NK-92 (cell line): ENCODE data around the gene THBS2.

Experiments used
- DNase-seq: peaks from one replicate; lab custom pipeline; 2025; ENCODE audit not compliant: unreplicated experiment; lab: John Stamatoyannopoulos, UW

The THBS2 gene

DNA sequence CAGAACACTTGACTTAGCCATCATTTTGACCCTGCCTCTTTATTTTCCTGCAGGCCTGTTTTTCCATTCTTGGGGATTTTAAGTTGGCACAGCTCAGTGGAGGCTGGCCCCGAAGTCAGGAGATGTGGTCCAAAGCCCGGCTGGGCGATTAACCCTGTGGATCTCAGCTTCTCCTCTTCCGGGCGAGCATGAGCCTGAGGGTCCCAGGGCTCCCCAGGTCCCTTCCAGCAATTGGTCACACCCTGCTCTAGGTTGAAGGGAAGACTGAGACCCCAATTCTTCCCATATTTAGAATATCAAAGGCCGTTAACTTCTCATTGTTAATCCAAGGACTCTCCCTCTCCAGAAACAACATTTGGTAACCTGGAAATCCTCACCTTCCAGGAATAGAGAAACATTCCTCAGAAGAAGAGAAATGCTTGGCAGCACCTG, 2.3 kb downstream of the THBS2 start:
- DNase-seq = no peak

DNA sequence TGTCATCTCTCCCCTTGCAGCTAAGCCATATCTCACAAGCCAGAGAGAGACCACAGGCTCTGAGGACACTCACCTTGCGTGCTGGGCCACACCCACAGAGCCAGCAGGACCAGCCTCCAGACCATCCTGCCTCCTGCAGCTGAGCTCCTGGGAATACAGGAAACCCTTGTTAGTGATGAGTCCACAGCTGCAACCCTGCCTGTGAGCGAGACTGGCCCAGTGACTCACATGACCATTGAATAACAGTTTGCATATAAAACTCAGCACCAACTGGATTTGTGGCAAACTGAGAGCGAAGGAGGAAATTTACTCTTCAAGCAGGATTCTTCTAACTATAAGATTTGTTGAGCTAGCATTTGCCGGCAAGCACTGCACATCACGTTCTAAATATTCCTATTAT, 3.0 kb downstream of the THBS2 start:
- no peak for DNase-seq

DNA sequence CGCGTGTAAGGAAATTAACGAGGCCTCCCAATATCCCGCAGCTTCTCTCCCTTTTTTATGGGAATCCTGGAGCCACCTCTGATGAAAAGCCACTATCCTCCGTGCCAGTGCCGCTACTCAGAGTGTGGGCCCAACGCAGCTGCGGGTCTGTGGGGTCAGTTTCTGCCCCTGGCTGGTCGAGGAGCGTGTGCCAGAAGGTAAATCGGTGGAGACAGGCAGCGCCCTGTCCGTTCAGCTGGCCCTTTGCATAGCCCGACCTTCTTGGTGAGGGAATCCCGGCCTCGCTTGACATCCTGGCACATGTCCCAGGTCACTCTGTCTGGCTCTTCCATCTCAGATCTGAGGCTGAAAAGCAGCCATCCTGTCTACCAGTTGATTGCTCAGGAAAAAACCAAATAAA, 4.6 kb downstream of the THBS2 start:
- no peak for DNase-seq

DNA sequence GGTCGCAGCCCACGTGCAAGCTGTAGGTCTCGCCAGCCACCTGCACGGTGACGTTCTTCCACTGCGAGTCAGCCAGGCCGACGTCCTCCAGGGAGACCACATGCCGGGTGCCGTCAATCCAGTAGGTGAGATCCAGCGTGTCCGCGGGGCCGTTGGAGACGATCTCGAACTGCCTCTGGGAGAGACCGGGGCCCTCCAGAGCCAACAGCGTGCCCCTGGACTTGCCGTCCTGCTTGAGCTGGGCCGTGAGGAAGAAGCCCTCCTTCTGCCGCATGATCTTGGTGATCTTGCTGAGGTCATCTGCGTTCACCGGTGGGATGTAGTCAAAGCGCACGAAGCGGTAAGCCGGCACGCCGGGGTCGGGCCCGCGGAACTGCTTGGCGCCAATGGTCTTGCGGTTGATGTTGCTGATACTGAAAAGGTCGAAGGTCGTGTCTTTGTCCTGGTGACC, 5.1 kb downstream of the THBS2 start:
- DNase-seq = no peak

GRCh38 chr6:169247991-169248390, 5.7 kb downstream of the THBS2 start:
- DNase-seq = no peak

DNA sequence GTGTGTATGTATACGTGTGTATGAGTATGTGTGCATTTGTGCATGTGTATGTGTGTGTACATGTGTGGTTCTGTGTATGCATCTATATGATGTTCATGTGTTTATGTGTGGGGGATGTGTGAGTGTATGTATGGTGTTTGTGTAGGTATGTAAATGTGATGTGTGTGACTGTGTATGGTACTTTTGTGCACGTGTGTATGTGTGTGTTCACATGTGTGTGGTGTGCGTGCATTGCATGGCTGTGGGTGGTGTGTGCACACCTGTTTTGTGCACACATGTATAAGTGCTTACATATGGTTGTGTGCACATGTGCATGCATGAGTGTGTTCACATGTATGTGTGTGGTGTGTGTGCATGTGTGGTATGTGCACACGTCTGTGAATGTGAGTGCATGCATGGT, 6.2 kb downstream of the THBS2 start:
- DNase-seq = no peak

DNA sequence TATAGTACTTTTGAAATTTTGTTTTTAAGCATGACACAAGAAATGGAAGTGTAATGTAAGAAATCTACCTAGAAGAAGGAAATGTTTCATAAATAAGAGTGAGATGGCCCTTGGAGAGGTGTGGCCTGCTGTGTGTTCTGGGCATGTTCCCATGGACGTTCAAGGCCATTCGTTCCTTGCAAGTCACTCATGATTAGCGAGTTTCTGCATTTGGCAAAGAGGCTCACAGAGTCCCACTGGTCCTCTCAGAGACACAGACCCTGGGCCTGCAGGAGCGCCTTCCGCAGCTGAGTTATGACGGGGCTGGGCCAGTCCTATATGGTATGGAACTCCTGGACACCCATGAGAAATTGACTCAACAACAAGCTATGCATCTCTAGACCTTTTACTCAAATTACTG, 7.2 kb downstream of the THBS2 start:
- no peak for DNase-seq

- DNase-seq = no peak
Observed at GRCh38 chr6:169244684-169245383, 8.8 kb downstream of the THBS2 start.

DNA sequence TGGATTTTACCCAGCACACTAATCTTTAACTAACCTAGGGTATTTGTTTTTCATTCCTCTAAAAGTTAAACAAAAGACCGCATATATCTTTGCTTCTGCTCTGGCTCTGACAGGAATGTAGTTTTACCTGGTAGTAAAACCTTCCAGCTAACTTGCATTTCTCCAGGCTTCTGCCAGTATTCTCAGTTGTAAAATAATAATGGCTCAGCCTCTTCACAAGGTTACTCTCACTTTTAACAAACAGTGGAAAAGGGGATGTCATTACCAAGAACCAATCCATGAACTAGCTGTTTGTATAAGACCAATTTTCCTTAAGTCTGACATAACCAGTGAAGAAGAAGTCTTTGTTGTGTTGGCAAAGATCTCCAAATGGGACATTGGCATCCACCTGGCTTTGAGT, 10.0 kb downstream of the THBS2 start:
- no peak for DNase-seq

DNA sequence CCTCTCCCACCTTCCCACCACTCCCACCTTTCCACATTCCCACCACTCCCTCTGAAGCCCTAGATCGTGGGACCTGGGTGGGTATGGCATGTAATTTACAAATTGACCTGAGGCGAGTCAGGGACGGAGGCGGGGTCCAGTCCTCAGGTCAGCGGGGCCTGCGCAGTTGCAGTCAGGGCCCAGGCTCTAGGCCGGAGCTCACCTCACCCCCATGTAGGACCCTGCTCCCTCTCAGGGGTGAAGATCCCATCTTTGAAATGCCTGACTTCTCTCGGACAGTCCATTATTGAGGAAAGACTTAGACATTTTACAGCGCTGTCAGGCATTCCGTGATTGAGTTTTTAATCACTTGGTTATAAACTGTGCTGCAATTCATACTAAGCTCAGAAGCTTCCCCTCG, 10.5 kb downstream of the THBS2 start:
- DNase-seq = no peak

GRCh38 chr6:169241688-169242350, 11.8 kb downstream of the THBS2 start:
- DNase-seq = no peak

DNA sequence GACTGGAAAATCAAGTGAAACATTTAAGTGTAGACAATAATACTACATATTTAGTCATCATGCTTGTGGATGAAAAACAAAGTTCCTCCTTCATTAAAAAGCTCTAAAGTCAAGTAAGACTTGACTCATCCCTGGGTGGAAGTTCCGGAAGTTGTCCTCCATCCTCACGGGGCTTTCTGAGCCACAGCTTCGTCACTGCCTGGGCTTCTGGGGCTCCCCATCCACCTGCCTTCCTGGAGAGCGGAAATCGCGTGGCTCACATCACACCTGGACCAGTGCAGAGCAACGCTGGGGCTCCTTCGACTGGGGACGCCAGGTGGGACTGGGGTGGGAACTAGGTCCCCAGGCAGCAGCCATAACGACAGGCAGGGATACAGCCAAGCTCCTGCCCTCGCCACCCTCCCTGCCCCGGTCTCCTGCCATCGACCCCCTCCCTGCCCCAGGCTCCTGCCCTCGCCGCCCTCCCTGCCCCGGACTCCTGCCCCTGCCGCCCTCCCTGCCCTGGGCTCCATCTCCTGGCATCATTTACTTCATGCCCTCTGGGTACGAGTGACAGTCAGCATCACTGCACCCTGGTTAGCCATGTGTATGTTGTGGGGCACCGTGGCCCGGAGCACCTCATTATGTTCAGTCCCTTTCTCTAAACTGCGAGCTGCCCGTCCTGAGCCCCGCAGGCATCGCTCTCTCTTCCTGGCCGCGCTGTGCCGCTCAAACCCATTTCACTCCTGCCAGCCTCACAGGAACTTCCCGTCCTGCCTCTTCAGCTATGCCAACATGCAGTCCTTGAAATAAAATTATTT, 12.9 kb downstream of the THBS2 start:
- no peak for DNase-seq

DNA sequence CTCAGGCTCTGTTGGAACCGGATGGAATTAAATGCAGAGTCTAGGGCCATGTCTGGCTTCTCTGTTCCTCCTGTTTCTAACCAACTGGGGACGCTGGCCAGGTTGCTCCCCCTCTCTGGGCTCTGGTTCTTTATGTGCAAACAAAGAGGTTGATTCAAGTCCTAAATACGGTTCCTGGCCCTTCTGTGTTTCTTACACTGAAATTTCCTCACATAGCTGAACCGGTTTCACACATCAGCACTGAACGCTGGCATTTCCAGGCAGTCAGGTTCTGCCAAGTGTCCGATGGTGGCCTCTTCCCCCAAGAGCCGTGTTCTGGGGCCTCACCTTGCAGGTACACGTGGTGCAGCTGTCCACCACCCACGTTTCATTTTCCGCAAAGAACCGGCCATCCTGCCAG, 13.5 kb downstream of the THBS2 start:
- DNase-seq = no peak

- DNase-seq = no peak
Observed at GRCh38 chr6:169239181-169239580, 14.5 kb downstream of the THBS2 start.

GRCh38 chr6:169238766-169239165, 14.9 kb downstream of the THBS2 start:
- no peak for DNase-seq

- DNase-seq = no peak
Observed at GRCh38 chr6:169237496-169238134, 16.0 kb downstream of the THBS2 start.

DNA sequence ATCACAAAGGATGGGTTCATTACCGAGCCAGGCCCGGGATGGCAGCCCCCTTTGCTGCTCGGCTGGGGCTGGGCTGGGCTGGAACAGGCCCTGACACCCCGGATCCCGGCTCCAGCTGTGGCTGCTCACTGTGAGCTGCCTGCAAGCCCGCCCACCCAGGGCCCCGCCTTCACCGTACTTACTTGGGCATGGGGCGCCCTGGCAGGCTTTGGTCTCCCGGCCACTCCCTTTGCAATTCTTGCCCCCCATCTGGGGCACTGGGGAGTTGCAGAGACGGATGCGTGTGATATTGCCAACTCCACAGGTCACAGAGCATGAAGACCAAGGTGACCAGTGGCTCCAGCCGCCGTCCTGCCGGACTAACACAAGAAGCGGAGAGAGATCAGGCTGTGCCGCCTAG, 16.7 kb downstream of the THBS2 start:
- no peak for DNase-seq

DNA sequence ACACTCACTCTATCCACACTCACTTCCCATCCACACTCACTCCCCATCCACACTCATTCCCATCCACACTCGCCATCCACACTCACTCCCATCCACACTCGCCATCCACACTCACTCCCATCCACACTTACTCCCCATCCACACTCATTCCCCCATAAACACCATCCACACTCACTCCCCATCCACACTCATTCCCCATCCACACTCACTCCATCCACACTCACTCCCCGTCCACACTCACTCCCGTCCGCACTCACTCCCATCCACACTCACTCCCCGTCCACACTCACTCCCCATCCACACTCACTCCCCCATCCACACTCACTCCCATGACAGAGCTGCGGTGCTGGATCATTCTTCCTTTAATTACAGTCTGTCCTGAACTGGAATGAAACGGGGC, 17.1 kb downstream of the THBS2 start:
- no peak for DNase-seq

DNA sequence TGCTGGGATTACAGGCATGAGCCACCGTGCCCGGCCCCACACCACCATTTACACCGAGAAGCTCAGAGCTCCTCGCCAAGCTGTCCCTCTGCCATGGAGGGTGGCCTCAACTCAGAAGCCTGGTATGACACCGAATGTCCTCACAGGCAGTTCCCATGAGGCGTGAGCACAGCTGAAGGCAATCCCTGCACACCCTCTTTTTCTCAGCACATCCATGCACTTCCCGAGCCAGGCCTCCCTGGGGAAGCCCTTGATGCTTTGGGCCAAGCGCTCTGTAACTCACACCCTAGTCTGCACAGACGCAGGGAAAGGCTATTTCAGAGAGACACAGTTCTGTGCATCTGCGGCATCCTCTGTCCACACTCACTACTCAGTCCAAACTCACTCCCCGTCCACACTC, 18.4 kb downstream of the THBS2 start:
- DNase-seq = no peak

DNA sequence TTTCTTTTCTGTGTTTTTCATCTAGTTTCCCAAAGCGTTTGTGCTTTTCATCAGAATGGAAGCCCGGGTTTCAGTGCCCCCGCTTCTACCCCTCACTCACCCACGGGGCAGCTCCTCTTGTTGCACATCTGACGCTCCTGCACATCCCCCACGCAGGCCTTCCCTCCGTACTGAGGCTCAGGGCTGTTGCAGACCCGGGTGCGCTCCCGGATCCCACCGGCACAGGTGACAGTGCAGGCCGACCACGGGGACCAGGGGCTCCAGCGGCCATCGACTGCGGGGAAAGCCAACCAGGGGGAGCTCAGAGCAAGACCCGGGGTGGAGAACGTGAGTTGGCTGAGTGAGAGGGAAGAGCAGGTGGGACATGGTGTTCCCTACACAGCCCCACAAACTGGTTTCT, 19.0 kb downstream of the THBS2 start:
- DNase-seq = no peak

- DNase-seq = no peak
Observed at GRCh38 chr6:169233832-169234231, 19.8 kb downstream of the THBS2 start.

DNA sequence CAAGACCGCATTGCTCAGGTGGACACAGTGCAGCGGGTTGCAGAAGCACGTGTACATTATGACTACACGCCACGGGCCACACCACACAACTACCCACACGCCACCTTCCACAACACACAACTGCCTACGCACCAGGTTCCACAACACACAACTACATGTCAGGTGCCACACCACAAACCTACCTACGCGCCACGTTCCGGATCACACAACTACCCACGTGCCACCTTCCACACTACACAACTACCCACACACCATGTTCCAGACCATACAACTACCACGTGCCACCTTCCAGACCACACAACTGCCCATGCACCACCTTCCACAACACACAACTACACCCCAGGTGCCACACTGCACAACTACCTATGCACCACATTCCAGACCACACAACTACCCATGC, 20.5 kb downstream of the THBS2 start:
- DNase-seq = no peak
